Duodenal mucosa (tissue), 2 donors: ENCODE measurements around the gene ETV2.

Experiments
- H3K27ac ChIP-seq: one replicate; pipeline ENCODE4 v1.7.0; 2013; ENCODE audit warnings: low read depth, low read length
- H3K27me3 ChIP-seq, 2 donors: one replicate each; pipeline ENCODE4 v1.7.0; 2013; ENCODE audit warnings: low read length in 2 of 2, control low read depth in 1 of 2; ENCODE audit not compliant: insufficient read depth in 2 of 2, control insufficient read depth in 1 of 2
- H3K36me3 ChIP-seq, 2 donors: one replicate each; pipeline ENCODE4 v1.7.0; 2013; ENCODE audit warnings: low read length in 2 of 2, control low read depth in 1 of 2; ENCODE audit not compliant: insufficient read depth in 2 of 2, control insufficient read depth in 1 of 2
- H3K4me1 ChIP-seq, 2 donors: one replicate each; pipeline ENCODE4 v1.7.0; 2013; ENCODE audit warnings: low read length in 2 of 2, control low read depth in 1 of 2; ENCODE audit not compliant: insufficient read depth in 2 of 2, control insufficient read depth in 1 of 2
- H3K4me3 ChIP-seq, 2 donors: one replicate each; pipeline ENCODE4 v1.7.0; 2013; ENCODE audit warnings: low read length in 2 of 2, low read depth in 1 of 2
- H3K9ac ChIP-seq, 2 donors: one replicate each; pipeline ENCODE4 v1.7.0; 2013; ENCODE audit warnings: low read length in 2 of 2, low read depth in 1 of 2
- H3K9me3 ChIP-seq, 2 donors: one replicate each; pipeline ENCODE4 v1.7.0; 2013; ENCODE audit warnings: low read length in 2 of 2, control low read depth in 1 of 2; ENCODE audit not compliant: control insufficient read depth in 1 of 2

The ETV2 gene

DNA sequence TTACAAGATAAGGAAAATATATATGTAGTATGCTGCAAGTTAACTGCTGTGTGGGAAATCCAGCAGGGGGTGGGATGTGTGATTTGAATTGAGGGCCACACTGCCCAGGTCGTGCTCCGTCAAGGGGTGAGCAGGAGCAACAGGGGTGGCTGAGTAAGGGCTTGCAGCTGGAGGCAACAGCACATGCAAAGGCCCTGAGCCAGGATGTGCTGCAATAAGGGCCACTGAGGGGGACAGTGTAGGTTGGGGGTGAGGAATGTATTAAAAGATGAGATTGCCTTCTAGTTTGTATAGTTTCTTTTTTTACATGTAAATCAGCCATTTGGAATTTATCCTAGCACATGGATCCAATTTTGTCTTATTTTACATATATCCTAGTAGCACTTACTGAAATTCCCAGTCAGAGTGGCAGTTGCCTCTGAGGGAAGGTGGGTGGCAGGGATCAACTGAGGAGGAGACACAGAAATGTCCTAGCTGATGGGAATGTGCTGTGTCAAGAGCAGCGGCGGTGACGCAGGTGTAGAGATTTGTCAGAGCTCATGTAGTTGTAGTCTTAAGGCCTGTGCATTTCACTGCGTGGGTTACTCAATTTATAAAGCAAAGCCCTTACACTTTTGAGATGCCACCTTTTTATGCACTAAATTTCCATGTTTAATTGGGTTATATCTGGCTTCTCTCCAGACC is 18.1 kb upstream of the ETV2 start:
- Histone ChIP-seq H3K36me3 (peaks cover 0 to 6% of the 10 kb centered on the region in 2 donors), H3K4me3 (no peak overlapping the region), H3K4me1 (peaks cover 5% of the 10 kb centered on the region in 2 donors), H3K9me3 (no peaks in the 10 kb centered on the region), H3K27me3 (no peaks in the 10 kb centered on the region), H3K27ac (no peak overlapping the region), H3K9ac (no peak overlapping the region)

DNA sequence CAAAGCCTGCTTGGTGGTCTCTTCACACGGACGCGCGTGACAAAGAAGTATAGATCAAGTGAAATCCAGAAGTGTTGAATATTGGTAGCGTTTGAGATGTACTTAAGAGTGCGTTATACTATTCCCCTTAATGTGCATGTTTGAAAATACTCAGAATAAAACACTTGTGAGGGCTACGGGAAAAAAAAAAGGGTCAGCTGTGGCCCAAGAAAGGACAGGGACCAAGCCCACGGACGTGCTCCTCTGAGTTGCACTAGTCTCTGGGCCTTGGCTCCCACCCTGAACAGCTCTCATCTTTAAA is 13.3 kb upstream of the ETV2 start:
- Histone ChIP-seq H3K27me3 (no peaks in the 10 kb centered on the region), H3K9me3 (no peaks in the 10 kb centered on the region), H3K4me1 (peaks cover 9 to 11% of the 10 kb centered on the region in 2 donors), H3K36me3 (peaks cover 10 to 27% of the 10 kb centered on the region in 2 donors), H3K9ac (peak overlapping the region; percentile 84 to 85), H3K27ac (peak overlapping the region; percentile 80), H3K4me3 (peak overlapping the region; percentile 83 to 93)

DNA sequence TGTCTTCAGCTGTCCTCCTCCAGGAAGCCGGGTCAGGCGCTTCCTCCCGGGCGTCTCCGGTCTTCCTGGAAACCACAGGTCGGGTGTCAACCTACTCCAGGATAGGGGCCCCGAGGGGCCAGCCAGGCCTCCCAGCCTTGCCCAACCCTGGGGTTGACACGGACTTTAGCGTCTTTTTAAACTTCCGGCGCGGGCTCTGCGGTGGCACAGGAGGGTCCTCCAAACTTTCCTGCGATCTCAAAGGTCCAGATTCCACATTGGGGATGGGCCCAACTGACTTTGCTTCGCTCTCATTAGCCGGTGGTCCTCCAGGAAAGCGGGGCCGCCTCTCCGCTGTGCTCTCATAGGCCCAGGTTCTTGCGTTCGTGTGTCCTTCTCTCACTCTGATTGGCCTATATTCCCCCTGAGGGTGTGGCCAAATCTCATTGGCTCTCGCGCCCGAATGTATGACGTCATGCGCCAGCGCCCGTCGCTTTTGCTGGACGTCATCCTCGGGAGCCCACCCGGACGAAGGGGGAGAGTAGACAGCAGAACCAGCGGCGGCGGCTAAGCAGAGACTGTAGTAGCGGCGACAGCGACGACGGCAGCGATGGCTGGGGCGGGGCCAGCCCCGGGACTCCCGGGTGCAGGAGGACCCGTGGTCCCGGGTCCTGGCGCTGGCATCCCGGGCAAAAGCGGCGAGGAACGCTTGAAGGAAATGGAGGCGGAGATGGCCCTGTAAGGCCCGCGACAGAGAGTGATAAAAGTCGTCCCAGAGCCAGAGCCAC is 12.8 kb upstream of the ETV2 start, which contains the start of gene RBM42:
Gene RBM42 (plus strand): TSS at position 472 of the 767 bp plus-strand sequence. CDS start 118 bp downstream, at position 590.
- H3K27ac ChIP-seq, result peak within 1 kb of the TSS; percentile 80
- H3K9ac ChIP-seq, result peak within 1 kb of the TSS; percentile 85 to 93
- peaks cover 10 to 32% of the 10 kb centered on the region in 2 donors for H3K36me3 ChIP-seq
- H3K4me1 ChIP-seq, result peaks cover 9 to 11% of the 10 kb centered on the region in 2 donors
- peak within 1 kb of the TSS; percentile 83 to 93 for H3K4me3 ChIP-seq
- no peaks in the 10 kb centered on the region for H3K9me3 ChIP-seq
- H3K27me3 ChIP-seq, result no peaks in the 10 kb centered on the region

DNA sequence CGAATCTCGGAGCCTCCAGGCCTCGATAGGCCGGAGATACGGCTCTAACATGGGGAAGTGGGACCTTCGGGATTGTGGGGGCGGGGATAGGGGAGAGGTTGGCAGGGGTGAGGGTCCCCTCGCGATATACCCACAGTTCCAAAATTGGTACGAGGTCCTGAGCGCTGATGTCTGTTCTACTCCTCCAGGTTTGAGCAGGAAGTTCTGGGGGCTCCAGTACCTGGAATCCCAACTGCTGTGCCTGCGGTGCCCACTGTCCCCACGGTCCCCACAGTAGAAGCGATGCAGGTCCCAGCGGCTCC is 12.3 kb upstream of the ETV2 start:
- Histone ChIP-seq H3K4me3 (peak overlapping the region; percentile 83 to 93), H3K9ac (peak overlapping the region; percentile 85 to 93), H3K27ac (peak overlapping the region; percentile 63)

DNA sequence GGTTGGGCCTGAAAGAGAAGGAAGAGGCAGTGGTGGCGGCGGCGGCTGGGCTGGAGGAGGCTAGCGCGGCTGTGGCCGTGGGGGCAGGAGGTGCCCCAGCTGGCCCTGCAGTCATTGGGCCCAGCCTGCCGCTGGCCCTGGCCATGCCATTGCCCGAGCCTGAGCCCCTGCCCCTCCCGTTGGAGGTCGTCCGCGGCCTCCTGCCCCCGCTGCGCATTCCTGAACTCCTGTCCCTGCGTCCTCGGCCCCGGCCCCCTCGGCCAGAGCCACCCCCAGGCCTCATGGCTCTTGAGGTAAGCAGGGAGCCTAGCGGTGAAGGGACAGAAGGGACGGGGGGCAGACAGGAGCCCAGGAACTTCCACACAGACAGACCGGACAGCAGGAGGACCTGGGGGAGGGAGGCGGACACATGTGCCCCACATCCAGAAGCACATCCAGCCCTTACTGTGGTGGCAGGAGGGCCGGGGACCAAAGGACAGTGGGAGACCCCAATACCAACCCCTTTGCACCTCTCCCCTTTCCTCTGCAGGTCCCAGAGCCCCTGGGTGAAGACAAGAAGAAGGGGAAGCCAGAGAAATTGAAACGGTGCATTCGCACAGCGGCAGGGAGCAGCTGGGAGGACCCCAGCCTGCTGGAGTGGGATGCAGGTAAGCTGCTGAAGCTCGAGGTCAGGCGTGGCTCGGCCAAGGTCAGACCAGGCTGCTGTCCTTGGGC is 7.7 kb upstream of the ETV2 start:
- H3K27me3 ChIP-seq, result no peaks in the 10 kb centered on the region
- peaks cover 5 to 7% of the 10 kb centered on the region in 2 donors for H3K4me1 ChIP-seq
- peaks cover 33 to 63% of the 10 kb centered on the region in 2 donors for H3K36me3 ChIP-seq
- no peak overlapping the region for H3K4me3 ChIP-seq
- no peak overlapping the region for H3K9ac ChIP-seq
- no peak overlapping the region for H3K27ac ChIP-seq
- H3K9me3 ChIP-seq, result no peaks in the 10 kb centered on the region

More for the DNA sequence above, 12.3 kb upstream of the ETV2 start:
- H3K9me3 ChIP-seq, result no peaks in the 10 kb centered on the region
- no peaks in the 10 kb centered on the region for H3K27me3 ChIP-seq
- peaks cover 9 to 11% of the 10 kb centered on the region in 2 donors for H3K4me1 ChIP-seq
- peaks cover 13 to 37% of the 10 kb centered on the region in 2 donors for H3K36me3 ChIP-seq

DNA sequence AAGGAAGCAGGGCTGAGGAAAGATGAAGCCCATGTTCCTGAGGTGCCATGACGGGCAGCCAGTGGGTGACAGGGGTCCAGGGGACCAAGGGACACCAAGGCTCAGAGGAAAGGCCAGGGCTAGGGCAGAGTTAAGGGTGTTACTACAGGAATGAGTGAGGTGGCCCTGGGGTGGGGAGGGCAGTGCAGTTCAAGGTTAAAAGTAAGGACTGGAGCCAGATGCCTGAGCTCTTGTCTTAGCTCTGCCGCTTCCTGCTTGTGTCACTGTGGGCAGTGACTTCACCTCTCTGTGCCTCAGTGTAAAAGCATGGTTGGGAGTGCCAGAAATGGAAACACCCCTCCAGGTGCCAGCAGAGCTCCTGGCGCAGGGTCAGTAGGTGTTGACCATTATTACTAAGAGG is 4.9 kb upstream of the ETV2 start:
- H3K27me3 ChIP-seq, result no peaks in the 10 kb centered on the region
- no peaks in the 10 kb centered on the region for H3K4me1 ChIP-seq
- H3K4me3 ChIP-seq, result no peak overlapping the region
- H3K9ac ChIP-seq, result no peak overlapping the region
- H3K27ac ChIP-seq, result no peak overlapping the region
- no peaks in the 10 kb centered on the region for H3K9me3 ChIP-seq
- H3K36me3 ChIP-seq, result peaks cover 26 to 52% of the 10 kb centered on the region in 2 donors

DNA sequence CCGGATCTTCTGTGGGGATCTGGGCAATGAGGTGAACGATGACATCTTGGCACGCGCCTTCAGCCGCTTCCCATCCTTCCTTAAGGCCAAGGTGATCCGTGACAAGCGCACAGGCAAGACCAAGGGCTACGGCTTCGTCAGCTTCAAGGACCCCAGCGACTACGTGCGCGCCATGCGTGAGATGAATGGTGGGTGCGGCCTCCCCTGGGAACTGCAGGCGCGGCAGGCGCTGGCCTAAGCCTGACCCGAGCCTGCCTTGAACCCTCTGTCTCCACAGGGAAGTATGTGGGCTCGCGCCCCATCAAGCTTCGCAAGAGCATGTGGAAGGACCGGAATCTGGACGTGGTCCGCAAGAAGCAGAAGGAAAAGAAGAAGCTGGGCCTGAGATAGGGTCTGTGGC is 4.4 kb upstream of the ETV2 start:
- H3K9ac ChIP-seq, result no peak overlapping the region
- H3K27me3 ChIP-seq, result no peaks in the 10 kb centered on the region
- peaks cover 23 to 47% of the 10 kb centered on the region in 2 donors for H3K36me3 ChIP-seq
- peaks cover 0 to 2% of the 10 kb centered on the region in 2 donors for H3K4me1 ChIP-seq
- no peak overlapping the region for H3K4me3 ChIP-seq
- no peak overlapping the region for H3K27ac ChIP-seq
- H3K9me3 ChIP-seq, result no peaks in the 10 kb centered on the region

DNA sequence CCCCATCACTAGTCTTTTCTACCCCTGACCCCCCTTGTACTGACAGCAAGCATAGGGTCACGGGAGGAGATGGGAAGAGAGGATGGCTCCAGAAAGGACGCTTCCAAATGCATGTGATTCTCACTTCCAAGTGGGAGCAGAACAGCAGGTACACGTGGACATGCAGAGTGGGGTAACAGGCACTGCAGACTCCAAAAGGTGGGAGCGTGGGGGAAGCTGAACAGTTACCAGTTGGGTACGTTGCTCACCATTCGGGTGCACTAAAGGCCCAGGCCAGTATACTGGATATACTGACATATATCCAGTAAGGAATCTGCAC is 2.3 kb upstream of the ETV2 start:
- no peak overlapping the region for H3K9ac ChIP-seq
- peaks cover 3 to 11% of the 10 kb centered on the region in 2 donors for H3K4me1 ChIP-seq
- no peaks in the 10 kb centered on the region for H3K9me3 ChIP-seq
- H3K36me3 ChIP-seq, result peaks cover 20 to 26% of the 10 kb centered on the region in 2 donors
- H3K27ac ChIP-seq, result no peak overlapping the region
- H3K4me3 ChIP-seq, result no peak overlapping the region
- no peaks in the 10 kb centered on the region for H3K27me3 ChIP-seq

DNA sequence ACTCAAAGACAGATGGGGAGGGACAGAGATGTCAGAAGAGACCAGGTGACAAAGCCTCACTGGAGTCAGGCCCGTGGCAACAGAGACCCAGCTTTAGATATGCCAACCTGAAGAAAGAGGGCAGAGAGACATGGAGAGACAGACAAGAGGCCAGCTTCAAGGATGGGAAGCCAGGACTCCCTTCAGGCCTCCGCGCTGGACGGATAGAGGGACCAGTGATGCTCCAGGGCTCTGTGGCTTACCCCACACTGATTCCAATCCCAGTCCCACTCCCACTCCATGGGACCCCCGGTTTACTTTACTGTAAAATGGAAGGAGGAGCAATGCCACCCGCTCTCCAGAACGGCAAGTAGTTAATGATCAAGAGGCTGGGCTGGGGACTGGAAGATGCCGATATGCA is 1.7 kb upstream of the ETV2 start:
- no peak overlapping the region for H3K9ac ChIP-seq
- H3K9me3 ChIP-seq, result no peaks in the 10 kb centered on the region
- H3K4me1 ChIP-seq, result peaks cover 7 to 15% of the 10 kb centered on the region in 2 donors
- H3K27ac ChIP-seq, result no peak overlapping the region
- H3K4me3 ChIP-seq, result no peak overlapping the region
- peaks cover 20 to 24% of the 10 kb centered on the region in 2 donors for H3K36me3 ChIP-seq
- H3K27me3 ChIP-seq, result no peaks in the 10 kb centered on the region

DNA sequence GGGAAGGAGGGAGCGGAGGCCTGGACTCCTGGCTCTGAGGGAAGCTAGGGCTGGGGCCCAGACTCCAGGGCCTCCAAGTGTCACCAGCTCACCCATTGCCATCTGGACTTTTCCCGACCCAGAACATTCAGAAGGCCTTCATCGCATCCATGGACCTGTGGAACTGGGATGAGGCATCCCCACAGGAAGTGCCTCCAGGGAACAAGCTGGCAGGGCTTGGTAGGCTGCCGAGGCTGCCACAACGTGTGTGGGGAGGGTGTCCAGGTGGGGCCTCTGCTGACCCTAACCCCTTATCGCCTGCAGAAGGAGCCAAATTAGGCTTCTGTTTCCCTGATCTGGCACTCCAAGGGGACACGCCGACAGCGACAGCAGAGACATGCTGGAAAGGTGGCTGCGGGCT is 767 bp downstream of the ETV2 start:
- H3K36me3 ChIP-seq, result peaks cover 9 to 10% of the 10 kb centered on the region in 2 donors
- no peak overlapping the region for H3K9ac ChIP-seq
- H3K27me3 ChIP-seq, result no peaks in the 10 kb centered on the region
- H3K4me3 ChIP-seq, result no peak overlapping the region
- H3K4me1 ChIP-seq, result peaks cover 11 to 20% of the 10 kb centered on the region in 2 donors
- H3K27ac ChIP-seq, result no peak overlapping the region
- no peaks in the 10 kb centered on the region for H3K9me3 ChIP-seq
